Measurements from ENCODE around the gene ZNF280A.
"Not testable (repeated sequence)": the region's sequence is repeated elsewhere in the genome, so short reads cannot be mapped to it uniquely, and the experiment has no call there.

The ZNF280A gene

GRCh38 chr22:22550789-22551434, 30.8 kb upstream of the ZNF280A start:
- no peaks in the 10 kb centered on the region for H3K27me3 Mint-ChIP-seq
- H3K4me3 Mint-ChIP-seq, result no peak overlapping the region
- no peak overlapping the region for H3K27ac Mint-ChIP-seq
- DNase-seq, result no peak
- no peaks in the 10 kb centered on the region for H3K4me1 Mint-ChIP-seq
- ATAC-seq, result no peak
- H3K9me3 Mint-ChIP-seq, result no peaks in the 10 kb centered on the region

DNA sequence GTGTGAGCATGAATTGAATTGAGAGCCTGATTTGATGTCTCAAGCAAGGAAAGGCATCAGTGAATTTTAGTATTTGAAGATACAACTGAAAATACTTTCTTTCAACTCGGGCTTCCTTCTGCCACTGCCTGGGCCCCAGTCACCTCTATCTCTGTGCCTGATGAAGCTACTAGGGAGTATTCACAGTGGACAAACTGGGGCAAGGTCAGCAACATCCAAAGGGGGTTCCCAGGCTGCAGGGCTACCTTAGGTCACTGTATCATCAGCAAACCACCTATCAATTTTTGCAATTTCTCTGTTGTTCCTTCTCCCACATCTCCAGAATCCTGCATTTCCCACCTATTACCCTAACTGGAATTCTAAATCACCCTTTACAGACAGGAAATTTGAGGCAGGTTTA, 28.8 kb upstream of the ZNF280A start:
- no peak overlapping the region for H3K27ac Mint-ChIP-seq
- H3K4me3 Mint-ChIP-seq, result no peak overlapping the region
- no peaks in the 10 kb centered on the region for H3K27me3 Mint-ChIP-seq
- H3K9me3 Mint-ChIP-seq, result no peaks in the 10 kb centered on the region
- no peaks in the 10 kb centered on the region for H3K4me1 Mint-ChIP-seq
- ATAC-seq (no peak), DNase-seq (no peak)

DNA sequence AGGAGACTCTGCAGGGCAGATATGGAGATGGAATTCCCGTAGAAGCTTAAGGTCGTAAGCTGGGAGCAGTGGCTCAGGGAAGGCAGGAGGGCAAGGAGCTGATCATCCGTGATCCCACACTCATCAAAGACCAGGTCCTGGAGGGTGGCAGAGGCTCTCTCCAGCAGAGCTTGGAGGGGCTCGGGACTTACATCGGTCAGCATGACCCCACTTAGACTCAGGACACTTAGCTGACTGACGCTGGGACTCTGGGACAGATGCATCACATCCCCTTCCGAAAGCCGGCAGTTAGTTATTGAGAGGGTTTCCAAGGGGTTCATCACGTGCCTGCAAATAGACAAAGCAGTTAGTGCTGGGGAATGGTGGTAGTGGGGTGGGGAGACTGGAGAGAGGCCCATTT, 28.2 kb upstream of the ZNF280A start:
- H3K4me1 Mint-ChIP-seq, result no peaks in the 10 kb centered on the region
- DNase-seq (no peak), ATAC-seq (no peak)
- no peak overlapping the region for H3K27ac Mint-ChIP-seq
- H3K27me3 Mint-ChIP-seq, result no peaks in the 10 kb centered on the region
- H3K4me3 Mint-ChIP-seq, result no peak overlapping the region
- no peaks in the 10 kb centered on the region for H3K9me3 Mint-ChIP-seq

DNA sequence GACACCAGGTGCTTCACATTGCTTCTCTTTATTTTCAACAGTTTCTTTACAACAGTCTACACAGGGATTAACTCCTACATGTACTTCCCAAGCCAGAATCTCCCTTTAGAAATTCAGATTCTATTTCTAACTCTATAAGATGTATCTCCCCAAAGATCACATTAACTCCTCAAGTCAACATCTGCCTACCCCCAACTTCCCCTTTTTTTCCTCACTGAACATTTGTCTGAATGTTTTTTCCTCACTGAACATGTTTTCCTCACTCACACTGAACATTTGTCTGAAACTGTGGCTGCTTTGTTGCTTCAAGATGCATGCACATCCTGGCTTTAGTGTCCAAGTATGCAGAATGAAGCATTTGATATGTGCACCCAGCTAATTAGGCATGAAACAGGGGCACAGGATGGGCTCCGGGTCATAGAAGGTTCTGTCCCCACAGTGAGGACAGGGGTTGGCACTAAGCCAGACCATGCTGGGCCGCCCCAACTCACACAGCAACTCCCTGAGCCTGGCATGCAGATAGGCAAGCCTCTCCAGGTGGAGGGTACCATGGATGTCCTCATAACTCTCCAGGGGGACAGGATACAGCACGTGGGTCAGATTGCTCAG, 27.7 kb upstream of the ZNF280A start:
- DNase-seq, result no peak

DNA sequence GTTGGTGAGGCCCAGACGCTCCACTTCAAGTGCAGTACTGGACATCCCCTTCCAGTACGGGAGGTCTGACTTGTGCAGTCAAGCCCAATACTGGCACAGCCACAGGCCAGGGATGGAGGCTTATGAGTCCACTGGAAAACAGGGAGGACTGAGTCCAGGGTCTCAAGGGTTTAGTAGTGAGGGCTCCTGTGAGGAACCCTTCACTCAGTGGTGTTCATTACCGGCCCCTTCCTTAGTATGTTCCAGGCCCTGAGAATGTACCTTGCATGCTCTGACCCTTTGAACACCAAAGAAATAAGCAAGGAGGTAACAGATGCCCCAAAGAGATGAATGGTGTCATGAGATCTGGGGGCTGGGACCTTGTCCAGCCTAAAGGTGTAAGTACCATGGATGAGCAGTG, 27.2 kb upstream of the ZNF280A start:
- no peak overlapping the region for H3K4me3 Mint-ChIP-seq
- H3K27ac Mint-ChIP-seq, result no peak overlapping the region
- H3K9me3 Mint-ChIP-seq, result no peaks in the 10 kb centered on the region
- no peak for ATAC-seq
- no peaks in the 10 kb centered on the region for H3K4me1 Mint-ChIP-seq
- DNase-seq, result no peak
- no peaks in the 10 kb centered on the region for H3K27me3 Mint-ChIP-seq

More for the DNA sequence above, 27.7 kb upstream of the ZNF280A start:
- H3K27me3 Mint-ChIP-seq, result no peaks in the 10 kb centered on the region
- no peak overlapping the region for H3K4me3 Mint-ChIP-seq
- peak overlapping the region in 1 of 2 donors; percentile 28 for H3K27ac Mint-ChIP-seq
- H3K4me1 Mint-ChIP-seq, result no peaks in the 10 kb centered on the region
- H3K9me3 Mint-ChIP-seq, result no peaks in the 10 kb centered on the region
- no peak for ATAC-seq

DNA sequence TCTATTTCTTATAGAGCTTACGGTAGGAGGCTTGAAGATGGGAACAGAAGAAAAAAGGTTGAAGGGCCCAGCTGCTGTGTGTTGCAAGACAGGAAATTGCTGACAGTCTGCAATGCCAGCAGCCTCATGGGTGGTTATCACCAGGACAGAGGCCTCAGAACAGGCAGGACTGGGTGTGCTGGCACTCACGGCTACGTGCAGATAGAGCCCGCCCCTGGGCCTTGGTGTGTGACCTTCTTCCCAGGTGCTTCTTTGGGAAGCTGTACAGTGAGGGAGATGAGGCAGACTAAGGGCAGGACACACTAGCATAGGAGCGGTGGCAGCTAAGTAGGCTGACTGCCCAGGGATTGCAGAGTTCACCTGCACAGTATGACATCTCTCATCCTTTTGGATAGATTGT, 26.4 kb upstream of the ZNF280A start:
- no peak for ATAC-seq
- no peaks in the 10 kb centered on the region for H3K4me1 Mint-ChIP-seq
- H3K27ac Mint-ChIP-seq, result no peak overlapping the region
- no peak overlapping the region for H3K4me3 Mint-ChIP-seq
- DNase-seq, result no peak
- H3K27me3 Mint-ChIP-seq, result no peaks in the 10 kb centered on the region
- no peaks in the 10 kb centered on the region for H3K9me3 Mint-ChIP-seq

DNA sequence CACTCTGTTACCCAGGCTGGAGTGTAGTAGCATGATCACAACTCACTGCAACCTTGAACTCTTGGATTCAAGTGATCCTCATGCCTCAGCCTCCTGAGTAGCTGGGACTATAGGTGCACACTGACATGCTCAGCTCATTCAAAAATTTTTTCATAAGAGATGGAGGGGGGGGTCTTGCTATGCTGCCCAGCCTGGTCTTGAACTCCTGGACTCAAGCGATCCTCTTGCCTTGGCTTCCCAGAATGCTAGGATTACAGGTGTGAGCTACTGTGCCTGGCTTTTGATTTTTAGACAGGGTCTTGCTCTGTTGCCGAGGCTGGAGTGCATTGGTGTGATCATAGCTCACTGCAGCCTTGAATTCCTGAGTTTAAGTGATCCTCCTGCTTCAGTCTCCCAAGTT, 25.0 kb upstream of the ZNF280A start:
- ATAC-seq, result no peak
- Mint-ChIP-seq H3K4me1 (no peaks in the 10 kb centered on the region), H3K27ac (no peak overlapping the region), H3K27me3 (no peaks in the 10 kb centered on the region), H3K4me3 (no peak overlapping the region), H3K9me3 (no peaks in the 10 kb centered on the region)
- DNase-seq, result no peak

DNA sequence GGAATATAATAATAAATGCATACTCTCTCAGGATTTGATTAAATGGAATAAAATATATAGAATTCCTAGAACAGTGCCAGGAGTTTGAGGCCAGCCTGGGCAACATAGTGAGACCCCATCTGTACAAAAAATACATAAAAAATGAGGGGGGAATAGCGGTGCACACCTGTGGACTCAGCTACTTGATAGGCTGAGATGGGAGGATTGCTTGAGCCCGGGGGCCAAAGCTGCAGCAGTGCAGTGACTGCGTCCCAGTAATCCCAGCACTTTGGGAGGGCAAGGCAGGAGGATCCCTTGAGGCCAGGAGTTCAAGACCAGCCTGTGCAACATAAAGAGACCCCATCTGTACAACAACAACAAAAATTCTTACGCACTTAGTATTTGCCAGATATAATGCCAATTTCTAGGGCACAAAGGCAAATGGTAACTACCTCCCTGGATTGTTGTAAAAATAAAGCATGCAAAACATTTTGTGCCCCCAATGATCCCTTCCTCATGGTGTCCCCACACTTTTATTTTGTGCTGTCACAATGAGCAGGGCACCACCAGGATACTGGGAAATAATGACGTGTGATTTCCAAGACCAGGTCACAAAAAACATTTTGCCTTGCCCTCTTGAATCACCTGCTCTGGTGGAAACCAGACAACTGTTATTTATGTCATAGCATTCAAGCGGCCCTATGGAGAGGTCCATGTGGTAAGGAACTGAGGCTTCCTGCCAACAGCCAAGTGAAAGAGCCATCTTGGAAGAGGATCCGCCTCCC, 18.3 kb upstream of the ZNF280A start:
- Mint-ChIP-seq H3K9me3 (no peaks in the 10 kb centered on the region), H3K4me3 (no peak overlapping the region), H3K27ac (no peak overlapping the region), H3K27me3 (no peaks in the 10 kb centered on the region), H3K4me1 (no peaks in the 10 kb centered on the region)
- no peak for DNase-seq
- no peak for ATAC-seq

- Mint-ChIP-seq H3K4me3 (no peak overlapping the region), H3K9me3 (no peaks in the 10 kb centered on the region)
- no peak for ATAC-seq
Measured at GRCh38 chr22:22536916-22537315, 16.8 kb upstream of the ZNF280A start.

GRCh38 chr22:22536515-22536914, 16.4 kb upstream of the ZNF280A start:
- Mint-ChIP-seq H3K9me3 (no peaks in the 10 kb centered on the region), H3K27me3 (no peaks in the 10 kb centered on the region), H3K4me1 (no peaks in the 10 kb centered on the region)

More at GRCh38 chr22:22536916-22537315, 16.8 kb upstream of the ZNF280A start:
- H3K27ac Mint-ChIP-seq, result no peak overlapping the region
- no peak for DNase-seq
- no peaks in the 10 kb centered on the region for H3K27me3 Mint-ChIP-seq
- H3K4me1 Mint-ChIP-seq, result no peaks in the 10 kb centered on the region

GRCh38 chr22:22535662-22536061, 15.6 kb upstream of the ZNF280A start:
- Mint-ChIP-seq H3K27ac (no peak overlapping the region), H3K4me1 (no peaks in the 10 kb centered on the region), H3K27me3 (no peaks in the 10 kb centered on the region), H3K4me3 (no peak overlapping the region), H3K9me3 (no peaks in the 10 kb centered on the region)
- ATAC-seq (no peak), DNase-seq (no peak)

More at GRCh38 chr22:22536515-22536914, 16.4 kb upstream of the ZNF280A start:
- ATAC-seq (no peak), DNase-seq (no peak)
- no peak overlapping the region for H3K27ac Mint-ChIP-seq
- no peak overlapping the region for H3K4me3 Mint-ChIP-seq

DNA sequence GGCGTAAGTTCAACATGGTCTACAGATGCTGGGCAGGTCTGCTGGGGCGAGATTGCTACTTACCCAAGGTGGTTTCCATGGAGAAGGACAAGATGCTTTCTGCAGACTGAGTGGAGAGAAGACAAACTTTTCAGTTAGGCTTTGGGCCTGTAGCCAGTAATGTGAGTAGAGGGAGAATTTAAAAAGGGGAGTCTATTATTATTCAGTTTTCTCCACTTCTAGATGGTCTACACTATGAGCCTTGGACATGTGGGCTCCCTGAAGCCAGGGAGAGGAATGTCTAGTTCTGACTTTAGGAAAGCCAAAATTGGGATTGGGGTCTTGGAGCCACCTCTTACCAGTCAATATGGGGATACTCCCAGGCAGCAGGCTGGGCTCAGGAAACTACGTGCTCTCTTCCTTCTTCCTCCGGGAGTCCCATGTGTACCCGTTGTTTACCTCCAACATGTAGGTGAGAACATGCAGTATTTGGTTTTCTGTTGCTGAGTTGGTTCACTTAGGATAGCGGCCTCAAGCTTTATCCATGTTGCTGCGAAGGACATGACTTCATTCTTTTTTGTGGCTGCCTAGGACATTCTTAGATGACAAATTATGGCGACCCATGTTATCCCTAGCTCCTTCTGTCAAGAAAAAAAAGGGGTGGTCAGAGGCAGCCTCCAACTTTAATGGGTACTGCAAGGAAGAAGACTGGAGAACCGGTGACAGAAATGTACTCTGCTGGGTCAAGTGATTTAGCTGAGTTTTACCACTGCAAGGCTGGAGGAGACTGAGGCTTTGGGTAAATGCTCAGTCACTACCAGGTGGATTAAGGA, 14.7 kb upstream of the ZNF280A start:
- no peak overlapping the region for H3K27ac Mint-ChIP-seq
- no peaks in the 10 kb centered on the region for H3K9me3 Mint-ChIP-seq
- no peaks in the 10 kb centered on the region for H3K4me1 Mint-ChIP-seq

DNA sequence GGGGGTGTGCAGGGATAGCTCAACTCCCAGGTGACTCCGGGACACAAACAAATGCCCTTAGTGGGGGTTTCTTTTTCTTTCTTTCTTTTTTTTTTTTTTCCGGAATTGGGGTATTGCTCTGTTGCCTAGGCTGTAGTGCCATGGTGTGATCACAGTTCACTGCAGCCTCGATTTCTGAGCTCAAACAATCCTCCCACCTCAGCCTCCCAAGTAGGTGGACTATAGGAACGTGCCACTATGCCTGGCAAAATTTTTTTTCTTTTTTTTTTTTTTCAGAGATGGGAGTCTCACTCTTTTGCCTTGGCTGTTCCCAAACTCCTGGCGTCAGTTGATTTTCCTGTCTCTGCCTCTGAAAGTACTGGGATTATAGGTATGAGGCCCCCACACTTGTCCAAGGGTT, 13.8 kb upstream of the ZNF280A start:
- Mint-ChIP-seq H3K27me3 (no peaks in the 10 kb centered on the region), H3K4me3 (no peak overlapping the region), H3K9me3 (no peaks in the 10 kb centered on the region), H3K27ac (peak overlapping the region in 1 of 2 donors; percentile 75), H3K4me1 (no peaks in the 10 kb centered on the region)
- no peak for DNase-seq
- no peak for ATAC-seq

More for the DNA sequence above, 14.7 kb upstream of the ZNF280A start:
- H3K27me3 Mint-ChIP-seq, result no peaks in the 10 kb centered on the region
- no peak overlapping the region for H3K4me3 Mint-ChIP-seq
- no peak for DNase-seq
- no peak for ATAC-seq

GRCh38 chr22:22533417-22533816, 13.3 kb upstream of the ZNF280A start:
- DNase-seq (no peak), ATAC-seq (no peak)
- no peaks in the 10 kb centered on the region for H3K4me1 Mint-ChIP-seq
- H3K4me3 Mint-ChIP-seq, result no peak overlapping the region
- H3K9me3 Mint-ChIP-seq, result no peaks in the 10 kb centered on the region
- H3K27me3 Mint-ChIP-seq, result no peaks in the 10 kb centered on the region
- no peak overlapping the region for H3K27ac Mint-ChIP-seq

- H3K4me1 Mint-ChIP-seq, DNase-seq, H3K27me3 Mint-ChIP-seq, H3K27ac Mint-ChIP-seq, H3K9me3 Mint-ChIP-seq, H3K4me3 Mint-ChIP-seq, ATAC-seq: not testable (repeated sequence)
Measured at GRCh38 chr22:22532547-22533071, 12.5 kb upstream of the ZNF280A start.

Data from stimulated activated naive CD8-positive, alpha-beta T cell treated with anti-CD3 and anti-CD28 coated beads, Interleukin-15, amount 100 ng/mL, for 72 hours (primary cell).